IPS DF 6.9 (cell line): ENCODE measurements around the gene JAM2.

ENCODE experiments used
- DNase-seq: peaks from one replicate; pipeline ENCODE4 v3.0.0-alpha.2; 2013; ENCODE audit warnings: low read depth, low spot score
- H3K27ac ChIP-seq: one replicate; pipeline ENCODE4 v1.5.1; 2013; ENCODE audit warnings: low read length, control low read depth
- H3K27me3 ChIP-seq: 2 replicates; pipeline ENCODE4 v1.6.1; 2013; ENCODE audit warnings: mild to moderate bottlenecking, low read length; ENCODE audit not compliant: control insufficient read depth, insufficient read depth
- H3K36me3 ChIP-seq: 2 replicates; pipeline ENCODE4 v1.6.1; 2013; ENCODE audit warnings: low read length; ENCODE audit not compliant: control insufficient read depth, insufficient read depth
- H3K4me1 ChIP-seq: 2 replicates; pipeline ENCODE4 v1.6.1; 2013; ENCODE audit warnings: low read length; ENCODE audit not compliant: control insufficient read depth, insufficient read depth
- H3K4me3 ChIP-seq: 2 replicates; pipeline ENCODE4 v1.5.1; 2013; ENCODE audit warnings: mild to moderate bottlenecking, low read length
- H3K9me3 ChIP-seq: 2 replicates; pipeline ENCODE4 v1.6.1; 2013; ENCODE audit warnings: low read length, inconsistent platforms; ENCODE audit not compliant: control insufficient read depth, insufficient read depth
- WGBS: extraction: QIAGEN DNeasy Blood & Tissue Kit; methylation state at CpG from one replicate; pipeline ENCODE4 v1.1.7; 2013; ENCODE audit warnings: mixed read lengths, missing lambda C conversion rate; ENCODE audit not compliant: insufficient read length, insufficient coverage; 5-methylcytosine and 5-hydroxymethylcytosine counted together

JAM2 gene

DNA sequence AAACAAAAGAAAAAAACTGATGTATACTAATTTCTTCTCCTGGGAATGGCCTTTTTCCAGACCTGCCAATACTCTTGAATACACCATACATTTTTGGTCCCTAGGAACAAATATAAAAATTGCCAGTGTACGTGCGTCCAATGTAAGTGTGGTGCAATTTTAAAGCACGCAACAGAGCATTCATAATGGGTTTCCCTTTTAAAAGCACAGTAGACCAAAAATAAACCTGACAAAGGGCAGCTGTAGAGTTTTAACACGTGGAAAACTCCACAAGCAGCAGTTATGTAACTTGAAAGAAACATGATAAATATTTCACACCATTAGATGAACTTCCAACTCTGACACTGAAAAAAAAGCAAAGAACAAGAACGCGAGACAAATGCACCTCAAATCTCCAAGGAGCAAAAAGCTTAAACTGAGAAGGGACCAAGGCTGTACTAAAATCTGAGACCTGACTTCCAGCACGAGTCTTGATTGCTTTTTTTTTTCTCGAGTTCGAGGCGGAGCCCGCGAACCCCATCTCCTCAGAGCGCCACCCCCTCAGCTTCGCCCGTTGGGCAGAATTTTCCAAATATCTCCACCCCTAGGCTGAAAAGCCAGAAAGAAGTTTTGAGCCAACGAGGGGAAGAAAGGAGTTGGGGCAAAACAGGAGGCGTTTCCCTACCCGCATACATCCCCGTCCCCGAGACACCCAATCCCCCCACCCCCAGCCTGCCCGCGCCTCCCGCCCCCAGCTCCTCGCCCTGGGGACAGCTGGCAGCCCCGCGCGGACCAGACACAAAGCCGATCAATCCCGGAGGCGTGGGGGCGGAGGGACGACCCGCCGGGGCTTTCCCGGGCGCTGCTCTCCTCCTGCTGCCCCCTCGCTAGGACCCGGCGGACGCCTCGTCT, at the start of gene JAM2:
TSS of gene JAM2 (plus strand) at position 599 of the 891 bp plus-strand sequence. CDS start 564 bp downstream, outside the sequence.
- DNase-seq: no peak
- no CpG with 5 or more reads among the region's 41 CpGs for WGBS

GRCh38 chr21:25589887-25590286, 49.2 kb upstream of the JAM2 start:
- no peak for DNase-seq
- H3K4me3 ChIP-seq: no peak overlapping the region
- WGBS: no CpG with 5 or more reads among the region's 1 CpG
- no peaks in the 10 kb centered on the region for H3K4me1 ChIP-seq
- H3K27ac ChIP-seq: no peak overlapping the region
- peaks cover 6% of the 10 kb centered on the region; the same call in 1 of the 2 replicates for H3K36me3 ChIP-seq
- H3K27me3 ChIP-seq: no peaks in the 10 kb centered on the region
- no peaks in the 10 kb centered on the region for H3K9me3 ChIP-seq

More for the DNA sequence above, at the start of gene JAM2:
- Histone ChIP-seq H3K4me1 (no peaks in the 10 kb centered on the region), H3K9me3 (no peaks in the 10 kb centered on the region), H3K27ac (no peak within 1 kb of the TSS), H3K36me3 (no peaks in the 10 kb centered on the region), H3K27me3 (no peaks in the 10 kb centered on the region), H3K4me3 (peak within 1 kb of the TSS; percentile 67)

GRCh38 chr21:25607151-25608043, 31.7 kb upstream of the JAM2 start, which contains the start of gene MRPL39:
MRPL39 (minus strand) TSS chr21:25607481; CDS start chr21:25607475, 6 bp downstream.
- DNase-seq: peak; percentile 76
- H3K4me1 ChIP-seq: no peaks in the 10 kb centered on the region
- peak within 1 kb of the TSS; percentile 74; the same call in 1 of the 2 replicates for H3K4me3 ChIP-seq
- WGBS: no CpG with 5 or more reads among the region's 71 CpGs
- H3K27me3 ChIP-seq: no peaks in the 10 kb centered on the region
- H3K27ac ChIP-seq: no peak within 1 kb of the TSS
- no peaks in the 10 kb centered on the region for H3K36me3 ChIP-seq
- H3K9me3 ChIP-seq: no peaks in the 10 kb centered on the region

GRCh38 chr21:25608044-25608737, 30.9 kb upstream of the JAM2 start:
- Histone ChIP-seq H3K27ac (no peak overlapping the region), H3K36me3 (no peaks in the 10 kb centered on the region), H3K9me3 (no peaks in the 10 kb centered on the region), H3K4me3 (peak overlapping the region; percentile 74; the same call in 1 of the 2 replicates), H3K4me1 (no peaks in the 10 kb centered on the region), H3K27me3 (no peaks in the 10 kb centered on the region)
- no peak for DNase-seq
- WGBS: no CpG with 5 or more reads among the region's 18 CpGs

GRCh38 chr21:25614441-25614840, 24.6 kb upstream of the JAM2 start:
- no peak overlapping the region for H3K4me3 ChIP-seq
- no peaks in the 10 kb centered on the region for H3K27me3 ChIP-seq
- no peaks in the 10 kb centered on the region for H3K4me1 ChIP-seq
- no peaks in the 10 kb centered on the region for H3K9me3 ChIP-seq
- H3K36me3 ChIP-seq: no peaks in the 10 kb centered on the region
- no peak overlapping the region for H3K27ac ChIP-seq
- DNase-seq: no peak
- no CpG with 5 or more reads among the region's 1 CpG for whole genome bisulfite sequencing

DNA sequence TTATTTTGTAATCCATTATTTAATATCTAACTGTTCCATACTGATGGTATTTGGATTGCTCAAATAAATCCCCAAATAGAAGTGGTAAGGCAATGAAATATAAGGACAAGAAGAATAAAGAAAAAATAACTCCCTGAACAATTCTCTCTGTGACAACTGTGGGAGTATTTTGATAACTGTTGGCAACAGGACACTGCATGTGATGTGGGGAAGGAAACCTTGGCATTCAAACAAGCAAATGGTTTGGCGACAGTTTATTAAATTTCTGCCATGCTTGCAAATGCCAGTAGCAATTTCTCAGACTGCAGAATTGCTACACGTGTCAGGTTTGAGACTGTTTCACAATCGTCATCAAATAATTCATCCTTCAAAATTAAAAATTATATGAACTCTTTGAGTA, 23.2 kb upstream of the JAM2 start:
- H3K4me3 ChIP-seq: no peak overlapping the region
- H3K27ac ChIP-seq: no peak overlapping the region
- no peaks in the 10 kb centered on the region for H3K36me3 ChIP-seq
- H3K27me3 ChIP-seq: no peaks in the 10 kb centered on the region
- H3K4me1 ChIP-seq: no peaks in the 10 kb centered on the region
- H3K9me3 ChIP-seq: no peaks in the 10 kb centered on the region
- 100% methylated on average over 1 of the region's 3 CpGs for WGBS
- no peak for DNase-seq

GRCh38 chr21:25619198-25619597, 19.9 kb upstream of the JAM2 start:
- DNase-seq: no peak
- Histone ChIP-seq H3K36me3 (no peaks in the 10 kb centered on the region), H3K4me1 (no peaks in the 10 kb centered on the region), H3K27me3 (no peaks in the 10 kb centered on the region), H3K9me3 (no peaks in the 10 kb centered on the region), H3K27ac (no peak overlapping the region), H3K4me3 (no peak overlapping the region)
- WGBS: no CpG with 5 or more reads among the region's 2 CpGs

GRCh38 chr21:25624511-25624910, 14.5 kb upstream of the JAM2 start:
- no peak for DNase-seq
- no peak overlapping the region for H3K4me3 ChIP-seq
- no peaks in the 10 kb centered on the region for H3K4me1 ChIP-seq
- H3K36me3 ChIP-seq: no peaks in the 10 kb centered on the region
- H3K27me3 ChIP-seq: no peaks in the 10 kb centered on the region
- H3K9me3 ChIP-seq: no peaks in the 10 kb centered on the region
- H3K27ac ChIP-seq: no peak overlapping the region
- no CpG with 5 or more reads among the region's 4 CpGs for WGBS

- no CpG with 5 or more reads among the region's 1 CpG for WGBS
- no peaks in the 10 kb centered on the region for H3K36me3 ChIP-seq
- H3K4me3 ChIP-seq: no peak overlapping the region
- DNase-seq: no peak
- no peak overlapping the region for H3K27ac ChIP-seq
- H3K4me1 ChIP-seq: no peaks in the 10 kb centered on the region
- H3K27me3 ChIP-seq: no peaks in the 10 kb centered on the region
- H3K9me3 ChIP-seq: no peaks in the 10 kb centered on the region
These were observed 14.0 kb upstream of the JAM2 start for GRCh38 chr21:25625036-25625435.
